Natural killer cell (primary cell): Measurements from ENCODE around the gene ZNF185. TPM values are rescaled to one million over a fixed set of nuclear protein-coding genes. Genes with fewer than 3 reads are reported as not detected.

Experiments
- ATAC-seq, 3 donors: fragments of 150-1000 bp in 2 of 3; fragments of 200-7000 bp in 1 of 3; cut with Tn5 transposase; 1 replicate in 1 of 3; 2 replicates in 2 of 3; pipeline ENCODE4 v1.10.0; 2021; ENCODE audit warnings: mild to moderate bottlenecking in 2 of 3, moderate library complexity in 2 of 3
- DNase-seq, 2 donors: peaks; one replicate each; pipeline versions ENCODE4 v3.0.0 to v3.0.0-alpha.2; 2013 to 2021; ENCODE audit warnings: mixed read lengths in 1 of 2
- H3K27ac ChIP-seq: one replicate; pipeline ENCODE4 v1.5.1; 2013; ENCODE audit warnings: mild to moderate bottlenecking, low read length
- H3K27me3 ChIP-seq: one replicate; pipeline ENCODE4 v1.6.1; 2013; ENCODE audit warnings: low read length; ENCODE audit not compliant: control insufficient read depth, insufficient read depth
- H3K36me3 ChIP-seq: one replicate; pipeline ENCODE4 v1.6.1; 2013; ENCODE audit warnings: low read length; ENCODE audit not compliant: control insufficient read depth, insufficient read depth
- H3K4me1 ChIP-seq: one replicate; pipeline ENCODE4 v1.6.1; 2013; ENCODE audit warnings: low read length; ENCODE audit not compliant: control insufficient read depth, insufficient read depth
- H3K4me3 ChIP-seq: one replicate; pipeline ENCODE4 v1.5.1; 2013; ENCODE audit warnings: low read length
- H3K9me3 ChIP-seq: one replicate; pipeline ENCODE4 v1.6.1; 2013; ENCODE audit warnings: low read length; ENCODE audit not compliant: control insufficient read depth, insufficient read depth
- H3K27ac Mint-ChIP-seq, 2 donors: one replicate each; pipeline ENCODE4 v1.8.0; 2022; ENCODE audit warnings: mild to moderate bottlenecking in 2 of 2, mixed read lengths in 2 of 2, moderate library complexity in 1 of 2
- H3K27me3 Mint-ChIP-seq, 2 donors: one replicate each; pipeline ENCODE4 v1.8.0; 2022; ENCODE audit warnings: low read depth in 2 of 2, mixed read lengths in 2 of 2
- H3K36me3 Mint-ChIP-seq: one replicate; pipeline ENCODE4 v1.8.0; 2022; ENCODE audit warnings: mixed read lengths
- H3K4me1 Mint-ChIP-seq, 2 donors: one replicate each; pipeline ENCODE4 v1.8.0; 2022; ENCODE audit warnings: mixed read lengths in 2 of 2
- H3K4me3 Mint-ChIP-seq: one replicate; pipeline ENCODE4 v1.8.0; 2022; ENCODE audit warnings: mild to moderate bottlenecking, moderate library complexity, mixed read lengths
- H3K9me3 Mint-ChIP-seq, 2 donors: one replicate each; pipeline ENCODE4 v1.8.0; 2022; ENCODE audit warnings: mixed read lengths in 2 of 2
- WGBS: methylation state at CpG from one replicate; pipeline ENCODE4 v1.1.7; 2013; ENCODE audit warnings: missing lambda C conversion rate; ENCODE audit not compliant: insufficient coverage; 5-methylcytosine and 5-hydroxymethylcytosine counted together
- intact Hi-C: fragments of 100-400 bp; cut with micrococcal nuclease; formaldehyde crosslinking; loops from one replicate; pipeline ENCODE4 v1.14.2; 2022
- total RNA-seq, 4 donors: library from RNA; stranded (reverse); fragments of 120-200 nt in 1 of 4; gene quantifications; one replicate each; pipeline versions ENCODE4 v1.2.3 to v1.2.4, GENCODE V29; 2013 to 2022
- TF ChIP-seq, protein P1 (sequence below): fragments of 200-600 bp; IDR thresholded peaks from one replicate; pipeline ENCODE4 v1.8.0; 2022; ENCODE audit warnings: antibody characterized with exemption

ZNF185 gene
- total RNA-seq, 3 donors from 2014 or later (not counting 1 experiment from before 2014, with no cell fraction given): 1.9 to 12.4 (median 6.5) TPM

DNA sequence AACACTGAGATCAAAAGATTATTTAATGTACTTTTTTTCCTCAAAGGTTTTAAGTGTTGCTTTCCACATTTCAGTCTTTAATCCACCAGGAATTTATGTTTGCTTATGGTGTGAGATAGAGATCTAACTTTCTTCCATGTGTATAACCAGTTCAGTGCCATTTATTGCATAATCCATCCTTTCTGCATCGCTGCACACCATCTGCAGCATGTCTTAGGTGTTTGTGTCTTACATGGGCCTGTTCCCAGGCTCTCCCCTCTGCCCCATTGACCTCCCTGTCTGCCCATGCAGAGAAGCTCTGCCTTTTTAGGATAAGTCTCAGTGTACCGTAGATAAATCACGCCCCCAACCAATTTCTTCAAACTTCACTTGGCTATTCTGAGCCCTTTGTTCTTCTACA, 36.8 kb upstream of the ZNF185 start:
- no peaks in the 10 kb centered on the region for H3K27me3 Mint-ChIP-seq
- 100% methylated on average over 1 of the region's 3 CpGs for WGBS
- no peaks in the 10 kb centered on the region for H3K4me1 Mint-ChIP-seq
- no peaks in the 10 kb centered on the region for H3K36me3 Mint-ChIP-seq
- H3K4me1 ChIP-seq: no peaks in the 10 kb centered on the region
- no peaks in the 10 kb centered on the region for H3K27me3 ChIP-seq
- ATAC-seq: no peak
- no peaks in the 10 kb centered on the region for H3K9me3 Mint-ChIP-seq
- H3K27ac ChIP-seq: no peak overlapping the region
- H3K4me3 Mint-ChIP-seq: no peak overlapping the region
- no peaks in the 10 kb centered on the region for H3K9me3 ChIP-seq
- no peak overlapping the region for H3K4me3 ChIP-seq
- no peak for DNase-seq
- peaks cover 15% of the 10 kb centered on the region for H3K36me3 ChIP-seq
- TF ChIP-seq, protein P1, sequence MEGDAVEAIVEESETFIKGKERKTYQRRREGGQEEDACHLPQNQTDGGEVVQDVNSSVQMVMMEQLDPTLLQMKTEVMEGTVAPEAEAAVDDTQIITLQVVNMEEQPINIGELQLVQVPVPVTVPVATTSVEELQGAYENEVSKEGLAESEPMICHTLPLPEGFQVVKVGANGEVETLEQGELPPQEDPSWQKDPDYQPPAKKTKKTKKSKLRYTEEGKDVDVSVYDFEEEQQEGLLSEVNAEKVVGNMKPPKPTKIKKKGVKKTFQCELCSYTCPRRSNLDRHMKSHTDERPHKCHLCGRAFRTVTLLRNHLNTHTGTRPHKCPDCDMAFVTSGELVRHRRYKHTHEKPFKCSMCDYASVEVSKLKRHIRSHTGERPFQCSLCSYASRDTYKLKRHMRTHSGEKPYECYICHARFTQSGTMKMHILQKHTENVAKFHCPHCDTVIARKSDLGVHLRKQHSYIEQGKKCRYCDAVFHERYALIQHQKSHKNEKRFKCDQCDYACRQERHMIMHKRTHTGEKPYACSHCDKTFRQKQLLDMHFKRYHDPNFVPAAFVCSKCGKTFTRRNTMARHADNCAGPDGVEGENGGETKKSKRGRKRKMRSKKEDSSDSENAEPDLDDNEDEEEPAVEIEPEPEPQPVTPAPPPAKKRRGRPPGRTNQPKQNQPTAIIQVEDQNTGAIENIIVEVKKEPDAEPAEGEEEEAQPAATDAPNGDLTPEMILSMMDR: no peak
- intact Hi-C loops: no loop called here
- H3K27ac Mint-ChIP-seq: no peak overlapping the region

DNA sequence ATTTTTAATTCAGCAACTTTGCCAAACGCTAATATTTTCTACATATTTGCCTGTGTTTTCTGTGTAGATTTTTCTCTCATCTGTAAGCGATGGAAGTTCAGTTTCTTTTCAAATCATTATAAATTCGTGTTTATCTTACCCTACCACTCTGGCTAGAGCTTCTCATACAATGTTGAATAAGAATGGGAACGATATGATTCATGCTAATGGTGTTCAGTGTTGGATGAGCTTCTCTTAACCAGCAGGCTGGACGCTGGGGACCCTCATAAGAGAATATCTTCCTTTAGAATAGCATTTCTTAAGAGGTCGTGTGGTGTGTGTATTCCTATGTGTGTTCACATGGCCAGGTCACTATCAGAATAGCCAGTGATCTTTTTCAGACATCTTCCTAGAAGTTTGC, 36.0 kb upstream of the ZNF185 start:
- intact Hi-C loops: no loop called here
- Mint-ChIP-seq H3K4me3 (no peak overlapping the region), H3K36me3 (no peaks in the 10 kb centered on the region), H3K9me3 (no peaks in the 10 kb centered on the region), H3K27me3 (no peaks in the 10 kb centered on the region), H3K4me1 (no peaks in the 10 kb centered on the region), H3K27ac (no peak overlapping the region)
- Histone ChIP-seq H3K27ac (no peak overlapping the region), H3K36me3 (peaks cover 18% of the 10 kb centered on the region), H3K9me3 (no peaks in the 10 kb centered on the region), H3K4me3 (no peak overlapping the region), H3K4me1 (no peaks in the 10 kb centered on the region), H3K27me3 (no peaks in the 10 kb centered on the region)
- no CpG with 5 or more reads among the region's 6 CpGs for WGBS
- no peak for ATAC-seq
- TF ChIP-seq, protein P1: no peak
- no peak for DNase-seq

DNA sequence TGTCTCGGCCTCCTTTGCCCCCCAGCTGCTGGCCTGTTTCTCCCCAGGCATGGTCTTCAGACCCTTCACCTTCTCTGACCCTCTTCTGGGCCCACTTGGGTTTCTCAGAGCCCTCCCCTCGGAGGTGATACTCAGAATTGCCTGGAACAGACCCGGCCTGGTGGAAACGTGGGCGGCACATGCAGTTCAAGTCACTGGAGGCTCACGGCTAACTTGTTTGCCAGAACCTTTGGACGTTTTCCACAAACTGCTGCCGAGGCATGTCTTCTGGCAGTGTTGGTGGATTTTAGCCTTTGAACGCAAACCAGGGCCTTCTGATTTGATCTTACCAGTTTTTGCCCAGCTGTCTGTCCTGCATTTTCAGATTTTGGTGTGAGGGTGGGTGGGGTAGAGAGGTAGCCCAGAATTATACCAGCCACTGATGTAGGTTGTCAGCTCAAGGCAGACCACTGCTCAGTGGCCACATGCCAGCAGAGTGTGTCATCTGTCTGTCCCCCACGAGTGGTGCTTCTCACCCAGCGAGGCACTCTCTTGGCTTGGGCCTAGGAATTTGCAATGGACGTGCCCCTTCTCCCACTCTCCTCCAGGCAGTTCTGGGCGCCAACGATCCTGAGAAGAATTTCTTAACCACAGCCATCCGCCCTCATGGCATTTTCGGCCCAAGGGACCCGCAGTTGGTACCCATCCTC, 32.5 kb upstream of the ZNF185 start:
- Mint-ChIP-seq H3K27me3 (no peaks in the 10 kb centered on the region), H3K36me3 (no peaks in the 10 kb centered on the region), H3K4me3 (no peak overlapping the region), H3K9me3 (no peaks in the 10 kb centered on the region), H3K4me1 (no peaks in the 10 kb centered on the region), H3K27ac (no peak overlapping the region)
- no peak for ATAC-seq
- no peaks in the 10 kb centered on the region for H3K4me1 ChIP-seq
- WGBS: 97% methylated on average over 17 of the region's 17 CpGs
- H3K27ac ChIP-seq: no peak overlapping the region
- H3K4me3 ChIP-seq: no peak overlapping the region
- intact Hi-C loops: no loop called here
- H3K9me3 ChIP-seq: no peaks in the 10 kb centered on the region
- H3K36me3 ChIP-seq: peaks cover 16% of the 10 kb centered on the region
- no peak for DNase-seq
- TF ChIP-seq, protein P1: no peak
- H3K27me3 ChIP-seq: no peaks in the 10 kb centered on the region

DNA sequence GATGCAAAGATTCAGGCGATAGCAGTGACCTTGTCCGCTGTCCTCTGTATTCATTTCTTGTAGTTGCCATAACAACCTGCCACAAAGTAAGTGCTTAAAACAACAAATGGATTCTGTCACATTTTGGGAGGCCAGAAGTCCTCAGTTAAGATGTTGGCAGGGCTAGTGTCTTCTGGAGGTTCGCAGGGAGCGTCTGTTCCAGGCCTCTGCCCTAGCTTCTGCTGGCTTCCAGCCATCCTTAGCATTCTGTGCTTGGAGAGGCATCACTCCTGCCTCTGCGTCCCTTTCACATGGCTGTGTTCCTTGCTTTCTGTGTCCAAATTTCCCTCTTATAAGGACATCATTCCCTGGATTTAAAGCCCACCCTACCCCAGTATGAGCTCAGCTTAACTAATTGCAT, 31.5 kb upstream of the ZNF185 start:
- no peaks in the 10 kb centered on the region for H3K27me3 Mint-ChIP-seq
- H3K4me1 Mint-ChIP-seq: no peaks in the 10 kb centered on the region
- H3K36me3 Mint-ChIP-seq: no peaks in the 10 kb centered on the region
- DNase-seq (no peak), ATAC-seq (no peak)
- TF ChIP-seq, protein P1: no peak
- no peaks in the 10 kb centered on the region for H3K9me3 Mint-ChIP-seq
- H3K27ac ChIP-seq: no peak overlapping the region
- peaks cover under 1% of the 10 kb centered on the region for H3K4me1 ChIP-seq
- peaks cover 16% of the 10 kb centered on the region for H3K36me3 ChIP-seq
- 100% methylated on average over 5 of the region's 5 CpGs for WGBS
- H3K27me3 ChIP-seq: no peaks in the 10 kb centered on the region
- no peak overlapping the region for H3K4me3 Mint-ChIP-seq
- no peaks in the 10 kb centered on the region for H3K9me3 ChIP-seq
- intact Hi-C loops: no loop called here
- no peak overlapping the region for H3K27ac Mint-ChIP-seq
- no peak overlapping the region for H3K4me3 ChIP-seq
